Measurements from ENCODE around the gene ABLIM3. TPM values are rescaled to one million over a fixed set of nuclear protein-coding genes. Genes with fewer than 3 reads are reported as not detected.

ABLIM3 gene
- total and polyA plus RNA-seq, 5 donors, result 81.3 to 185 (median 159) TPM

DNA sequence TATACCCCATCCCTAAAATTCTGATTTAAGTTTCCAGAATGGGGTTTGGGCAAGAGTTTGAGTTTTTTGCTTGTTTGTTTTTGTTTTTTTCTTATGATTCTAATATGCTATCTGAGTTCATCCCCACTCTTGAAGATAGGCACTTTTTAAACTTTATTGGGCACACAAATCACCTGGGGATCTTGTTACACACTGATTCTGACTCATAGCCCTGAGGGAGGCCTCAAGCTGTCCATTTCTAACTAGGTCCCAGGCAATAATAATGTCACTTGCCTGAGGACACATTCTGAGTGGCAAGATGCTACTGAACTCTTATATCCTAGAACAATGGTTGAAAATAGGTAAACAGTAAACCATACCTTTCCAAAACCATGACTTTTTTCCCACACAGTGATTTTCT is 22.8 kb upstream of the ABLIM3 start:
- Histone ChIP-seq H3K4me1 (ENCODE audit: control insufficient read depth, insufficient read depth, low read length) (no peaks in the 10 kb centered on the region), H3K27ac (ENCODE audit: low read length) (no peak overlapping the region), H3K27me3 (ENCODE audit: control insufficient read depth, insufficient read depth) (no peaks in the 10 kb centered on the region), H3K9me3 (ENCODE audit: control insufficient read depth, low read length) (no peaks in the 10 kb centered on the region), H3K4me3 (ENCODE audit: low read length) (no peak overlapping the region)
- DNase-seq, result no peak
- no peak for ATAC-seq
- intact Hi-C loops (cut with DNase I), result loop anchor here in 3 of 4 donors (5.0 to 10.0 kb wide), 3 partner anchors 84 to 381 kb away; partner anchors contain the start of gene ADRB2 (in 1 of the 3)

DNA sequence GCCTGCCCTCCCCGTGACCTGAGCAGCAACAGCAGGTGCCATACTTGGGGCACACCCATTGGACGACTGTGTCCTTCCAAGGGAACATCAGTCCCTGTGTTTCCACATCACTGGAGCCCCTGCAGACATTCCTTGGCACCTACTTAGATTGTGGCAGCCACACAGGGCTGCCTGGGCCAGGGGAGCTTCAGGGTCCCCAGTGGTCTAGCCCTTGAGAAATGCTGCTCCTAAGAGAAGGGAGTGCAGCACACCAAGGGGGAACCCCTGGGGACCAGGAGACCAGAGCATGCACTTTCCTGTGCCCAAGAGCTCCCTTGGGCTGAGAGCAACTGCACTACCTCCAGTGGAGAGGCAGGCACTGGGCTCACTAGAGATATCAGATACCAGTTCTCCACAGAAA is 20.1 kb upstream of the ABLIM3 start:
- Histone ChIP-seq H3K9me3 (ENCODE audit: control insufficient read depth, low read length) (no peaks in the 10 kb centered on the region), H3K4me3 (ENCODE audit: low read length) (no peak overlapping the region), H3K4me1 (ENCODE audit: control insufficient read depth, insufficient read depth, low read length) (no peaks in the 10 kb centered on the region), H3K27me3 (ENCODE audit: control insufficient read depth, insufficient read depth) (no peaks in the 10 kb centered on the region), H3K27ac (ENCODE audit: low read length) (no peak overlapping the region)
- 66% methylated on average over 2 of the region's 2 CpGs for WGBS
- intact Hi-C loops (cut with DNase I), result loop anchor here in 1 of 4 donors (5.0 kb wide), 1 partner anchor 294 kb away; the partner anchor contains the start of gene ADRB2
- no peak for DNase-seq
- peak in 1 of 2 donors; percentile 37 for ATAC-seq

DNA sequence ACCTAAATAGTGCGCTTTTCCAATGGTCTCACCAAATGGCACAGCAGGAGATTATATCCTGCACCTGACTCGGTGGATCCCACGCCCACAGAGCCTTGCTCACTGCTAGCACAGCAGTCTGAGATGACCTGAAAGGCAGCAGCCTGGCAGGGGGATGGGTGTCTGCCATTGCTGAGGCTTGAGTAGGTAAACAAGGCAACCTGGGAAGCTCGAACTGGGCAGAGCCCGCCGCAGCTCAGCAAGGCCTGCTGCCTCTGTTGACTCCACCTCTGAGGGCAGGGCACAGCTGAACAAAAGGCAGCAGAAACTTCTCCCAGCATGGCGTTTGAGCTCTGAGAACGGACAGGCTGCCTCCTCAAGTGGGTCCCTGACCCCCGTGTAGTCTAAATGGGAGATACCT is 18.1 kb upstream of the ABLIM3 start:
- 72% methylated on average over 9 of the region's 9 CpGs for WGBS
- peaks cover 4% of the 10 kb centered on the region for H3K4me1 ChIP-seq (ENCODE audit: control insufficient read depth, insufficient read depth, low read length)
- no peaks in the 10 kb centered on the region for H3K27me3 ChIP-seq (ENCODE audit: control insufficient read depth, insufficient read depth)
- intact Hi-C loops (cut with DNase I), result loop anchor here in 1 of 4 donors (5.0 kb wide), 1 partner anchor 296 kb away; the partner anchor contains the start of gene ADRB2
- H3K9me3 ChIP-seq (ENCODE audit: control insufficient read depth, low read length), result no peaks in the 10 kb centered on the region
- DNase-seq (no peak), ATAC-seq (no peak)
- H3K27ac ChIP-seq (ENCODE audit: low read length), result no peak overlapping the region
- H3K4me3 ChIP-seq (ENCODE audit: low read length), result no peak overlapping the region

DNA sequence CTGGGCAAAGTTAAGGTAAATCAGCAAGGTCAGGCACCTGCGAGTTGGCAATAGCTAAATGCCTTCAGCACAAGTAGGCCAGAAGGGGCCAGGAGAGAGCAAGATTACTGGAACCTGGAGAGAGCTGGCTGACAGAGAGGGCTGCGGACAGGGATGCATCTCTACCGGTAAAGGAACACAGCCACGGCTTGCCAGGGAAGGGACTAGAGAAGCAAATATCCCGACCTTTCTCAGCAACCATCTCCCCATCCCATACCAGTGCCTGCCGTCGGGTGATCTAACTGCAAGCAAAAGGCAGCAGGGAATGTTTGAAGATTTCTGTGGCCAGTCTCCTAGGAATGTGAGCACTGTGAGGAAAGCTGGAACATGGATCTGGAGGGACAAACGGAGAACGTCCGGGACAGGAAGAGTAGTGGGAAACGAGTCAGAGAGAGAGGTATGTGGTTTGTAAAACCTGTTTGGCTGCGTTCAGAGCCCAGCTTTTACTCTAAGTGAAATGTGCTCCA is 15.9 kb upstream of the ABLIM3 start:
- intact Hi-C loops (cut with DNase I), result no loop called here
- ATAC-seq, result no peak
- peaks cover 4% of the 10 kb centered on the region for H3K4me1 ChIP-seq (ENCODE audit: control insufficient read depth, insufficient read depth, low read length)
- 34% methylated on average over 12 of the region's 12 CpGs for WGBS
- no peak for DNase-seq
- no peaks in the 10 kb centered on the region for H3K27me3 ChIP-seq (ENCODE audit: control insufficient read depth, insufficient read depth)
- H3K27ac ChIP-seq (ENCODE audit: low read length), result no peak overlapping the region
- no peaks in the 10 kb centered on the region for H3K9me3 ChIP-seq (ENCODE audit: control insufficient read depth, low read length)
- no peak overlapping the region for H3K4me3 ChIP-seq (ENCODE audit: low read length)

DNA sequence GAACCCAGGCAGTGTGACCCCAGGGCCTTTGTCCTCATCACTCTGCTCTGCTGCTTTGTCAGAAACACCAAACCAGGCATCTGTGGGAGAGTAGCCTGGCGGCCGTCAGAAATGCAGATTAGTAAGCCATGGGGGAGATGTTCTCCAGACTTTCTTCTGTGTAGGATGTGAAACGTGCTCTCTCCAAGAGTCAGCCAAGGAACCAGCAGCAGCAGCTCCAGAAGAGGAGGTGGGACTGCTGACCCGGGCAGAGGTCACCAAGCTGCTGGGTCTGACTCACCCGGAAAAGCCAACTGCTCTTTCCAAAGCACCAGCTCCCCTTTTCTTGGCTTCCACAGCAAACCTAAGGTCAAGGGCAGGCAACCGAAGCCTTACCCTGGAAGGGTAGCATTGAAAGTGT is 14.4 kb upstream of the ABLIM3 start:
- DNase-seq (no peak), ATAC-seq (peak in 1 of 2 donors; percentile 15)
- Histone ChIP-seq H3K4me1 (ENCODE audit: control insufficient read depth, insufficient read depth, low read length) (peaks cover 4% of the 10 kb centered on the region), H3K27ac (ENCODE audit: low read length) (no peak overlapping the region), H3K9me3 (ENCODE audit: control insufficient read depth, low read length) (no peaks in the 10 kb centered on the region), H3K27me3 (ENCODE audit: control insufficient read depth, insufficient read depth) (no peaks in the 10 kb centered on the region), H3K4me3 (ENCODE audit: low read length) (no peak overlapping the region)
- WGBS, result 51% methylated on average over 6 of the region's 6 CpGs
- intact Hi-C loops (cut with DNase I), result no loop called here

DNA sequence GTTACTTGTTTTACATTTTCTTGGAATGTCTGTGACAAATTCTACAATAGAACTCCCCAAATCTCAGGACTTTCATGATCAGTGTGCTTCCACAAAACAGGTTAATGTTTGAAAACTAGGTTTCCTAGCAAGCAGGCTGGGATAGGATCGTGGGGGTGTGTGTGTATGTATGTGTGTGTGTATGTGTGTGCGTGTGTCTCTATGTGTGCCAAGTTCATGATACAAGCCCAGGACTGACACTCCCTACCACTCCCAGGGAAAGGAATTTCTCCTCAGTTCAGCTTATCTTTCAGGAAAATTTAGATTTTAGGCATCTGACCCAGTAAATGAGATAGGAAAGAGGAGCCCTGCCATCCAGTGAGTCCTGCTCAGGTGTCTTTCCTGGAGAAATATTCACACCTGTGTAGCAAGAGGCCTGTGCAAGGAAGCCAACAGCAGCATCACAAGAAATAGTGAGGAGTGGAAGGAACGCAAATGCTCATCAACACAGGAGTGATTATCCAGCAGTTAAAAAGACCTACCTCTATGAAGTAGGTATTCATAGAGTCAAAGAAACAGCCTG is 13.8 kb upstream of the ABLIM3 start:
- 59% methylated on average over 3 of the region's 3 CpGs for WGBS
- intact Hi-C loops (cut with DNase I), result no loop called here
- Histone ChIP-seq H3K27me3 (ENCODE audit: control insufficient read depth, insufficient read depth) (no peaks in the 10 kb centered on the region), H3K4me3 (ENCODE audit: low read length) (no peak overlapping the region), H3K4me1 (ENCODE audit: control insufficient read depth, insufficient read depth, low read length) (peaks cover 4% of the 10 kb centered on the region), H3K27ac (ENCODE audit: low read length) (no peak overlapping the region), H3K9me3 (ENCODE audit: control insufficient read depth, low read length) (no peaks in the 10 kb centered on the region)
- DNase-seq (no peak), ATAC-seq (no peak)

DNA sequence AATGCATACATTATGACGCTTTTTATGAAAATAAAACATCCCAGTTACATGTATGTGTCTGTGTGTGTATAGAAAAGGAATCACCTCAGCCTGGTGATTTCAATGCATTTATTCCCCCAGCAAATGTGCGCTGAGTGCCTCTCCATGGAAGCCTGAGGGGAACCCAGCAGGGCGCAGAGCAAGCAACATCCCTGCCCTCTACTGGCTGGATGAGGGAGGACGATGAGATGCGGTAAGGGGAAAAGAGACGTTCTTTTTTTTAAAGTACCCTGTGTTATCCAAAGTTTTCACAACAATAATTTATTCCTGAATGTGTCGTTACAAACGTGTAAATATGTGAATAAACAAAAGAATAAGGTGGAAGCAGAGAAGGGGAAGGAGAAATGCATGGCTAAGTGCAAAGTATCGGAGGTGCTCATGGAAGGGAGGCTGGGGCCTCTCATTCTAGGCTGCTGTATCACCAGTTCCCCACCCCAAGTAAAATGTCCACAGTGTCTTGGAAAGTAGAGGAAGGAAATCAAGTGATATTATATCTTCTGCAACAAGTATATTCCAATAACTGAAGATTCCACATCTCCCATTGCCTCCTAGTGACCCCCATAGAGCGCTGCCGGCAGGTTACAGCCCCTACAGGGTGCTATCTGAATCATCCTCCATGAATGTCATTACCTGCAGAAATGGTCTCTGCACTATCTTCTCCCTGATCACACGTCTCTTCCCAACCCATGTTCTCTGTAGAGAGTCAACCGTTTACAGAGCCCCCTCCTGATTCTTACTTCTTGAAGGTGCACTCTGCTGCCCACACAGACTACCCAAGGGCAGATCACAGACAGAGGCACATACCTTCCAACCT is 13.0 kb upstream of the ABLIM3 start:
- ATAC-seq (peak; percentile 42 to 61), DNase-seq (peak; percentile 37 to 61 (median 60))
- H3K4me1 ChIP-seq (ENCODE audit: control insufficient read depth, insufficient read depth, low read length), result peaks cover 4% of the 10 kb centered on the region
- intact Hi-C loops (cut with DNase I), result no loop called here
- WGBS, result 46% methylated on average over 13 of the region's 13 CpGs
- H3K27me3 ChIP-seq (ENCODE audit: control insufficient read depth, insufficient read depth), result no peaks in the 10 kb centered on the region
- peak overlapping the region; percentile 36 for H3K27ac ChIP-seq (ENCODE audit: low read length)
- H3K4me3 ChIP-seq (ENCODE audit: low read length), result no peak overlapping the region
- H3K9me3 ChIP-seq (ENCODE audit: control insufficient read depth, low read length), result no peaks in the 10 kb centered on the region

DNA sequence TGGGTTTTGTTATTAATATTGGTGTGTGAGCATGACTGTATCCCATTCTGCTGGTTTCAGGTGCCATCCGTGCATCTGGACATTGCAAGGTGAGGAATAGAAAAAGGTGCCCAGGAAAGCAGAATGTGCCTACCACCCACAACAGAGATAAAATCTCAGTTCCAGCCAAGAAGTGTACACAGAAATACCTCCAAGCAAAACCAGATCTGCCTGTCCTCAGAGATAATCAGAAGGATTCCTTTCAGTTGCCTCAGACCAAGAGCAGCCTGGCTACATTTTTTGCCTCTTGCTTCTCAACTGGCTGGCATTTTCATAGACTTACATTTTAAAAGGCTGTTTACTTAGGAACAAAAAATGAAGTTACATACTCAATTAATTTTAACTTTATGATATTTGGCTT is 12.1 kb upstream of the ABLIM3 start:
- intact Hi-C loops (cut with DNase I), result no loop called here
- WGBS, result 68% methylated on average over 1 of the region's 1 CpG
- Histone ChIP-seq H3K27ac (ENCODE audit: low read length) (peak overlapping the region; percentile 16), H3K9me3 (ENCODE audit: control insufficient read depth, low read length) (no peaks in the 10 kb centered on the region), H3K4me3 (ENCODE audit: low read length) (no peak overlapping the region), H3K27me3 (ENCODE audit: control insufficient read depth, insufficient read depth) (no peaks in the 10 kb centered on the region), H3K4me1 (ENCODE audit: control insufficient read depth, insufficient read depth, low read length) (peaks cover 10% of the 10 kb centered on the region)
- DNase-seq (no peak), ATAC-seq (no peak)

DNA sequence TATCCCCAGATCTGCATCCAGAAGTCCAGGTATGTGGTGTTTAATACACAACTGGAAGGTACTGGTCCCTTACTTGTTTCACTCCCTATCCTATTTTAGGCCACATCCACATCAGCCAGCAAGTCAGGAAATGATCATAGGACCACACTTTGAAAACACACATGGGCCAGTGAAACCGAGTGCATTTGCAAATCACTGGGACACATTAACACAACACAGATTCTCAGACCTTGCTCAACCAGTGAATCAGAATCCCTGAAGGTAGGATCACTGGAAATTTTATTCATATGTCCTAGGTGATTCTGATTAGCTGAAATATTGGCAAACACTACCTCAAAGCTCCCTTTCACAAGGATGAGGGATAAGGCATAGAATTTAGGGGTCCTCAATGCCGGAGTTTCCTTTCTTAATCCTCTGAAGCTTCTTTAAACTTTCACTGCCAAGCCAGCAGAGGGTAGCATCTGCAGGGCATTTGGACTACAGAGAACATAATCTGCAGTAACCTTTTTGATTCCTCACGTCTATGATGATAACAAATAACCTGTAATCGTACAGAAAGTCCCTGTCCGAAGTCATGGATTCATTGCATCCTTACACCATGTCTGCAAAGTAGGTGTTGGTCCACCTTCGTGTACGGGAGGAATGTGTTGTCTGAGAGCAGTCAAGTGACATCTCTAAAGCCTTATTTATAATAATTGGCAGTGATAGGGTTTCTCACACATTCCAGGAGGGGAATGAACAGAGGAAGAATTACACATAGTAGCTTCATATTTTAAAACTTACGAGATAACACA is 11.0 kb upstream of the ABLIM3 start:
- Histone ChIP-seq H3K4me1 (ENCODE audit: control insufficient read depth, insufficient read depth, low read length) (peaks cover 13% of the 10 kb centered on the region), H3K27me3 (ENCODE audit: control insufficient read depth, insufficient read depth) (no peaks in the 10 kb centered on the region), H3K4me3 (ENCODE audit: low read length) (no peak overlapping the region), H3K27ac (ENCODE audit: low read length) (peak overlapping the region; percentile 77), H3K9me3 (ENCODE audit: control insufficient read depth, low read length) (no peaks in the 10 kb centered on the region)
- WGBS, result 26% methylated on average over 8 of the region's 8 CpGs
- intact Hi-C loops (cut with DNase I), result no loop called here
- no peak for DNase-seq
- peak; percentile 21 to 34 for ATAC-seq

DNA sequence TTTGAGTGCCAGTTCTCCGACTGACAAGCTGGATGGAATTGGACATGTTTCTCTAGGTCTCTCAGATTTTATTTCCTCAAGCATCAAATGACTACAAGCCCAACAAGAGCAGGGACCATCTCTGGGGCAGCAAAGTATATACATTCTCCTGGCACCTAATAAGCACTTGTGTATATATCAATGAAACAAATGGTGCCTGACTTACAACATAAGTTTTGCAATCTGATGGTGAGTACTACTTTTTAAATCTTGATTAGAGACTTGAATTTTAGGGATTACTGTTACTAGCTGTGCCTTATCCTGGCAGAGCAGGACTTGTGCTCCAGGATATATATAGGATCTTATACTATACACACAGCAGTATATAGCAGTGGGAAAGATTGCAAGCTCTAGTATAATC is 8.8 kb upstream of the ABLIM3 start:
- no peaks in the 10 kb centered on the region for H3K9me3 ChIP-seq (ENCODE audit: control insufficient read depth, low read length)
- no peak overlapping the region for H3K27ac ChIP-seq (ENCODE audit: low read length)
- ATAC-seq, result no peak
- intact Hi-C loops (cut with DNase I), result no loop called here
- H3K4me1 ChIP-seq (ENCODE audit: control insufficient read depth, insufficient read depth, low read length), result peaks cover 11% of the 10 kb centered on the region
- 88% methylated on average over 1 of the region's 1 CpG for WGBS
- H3K27me3 ChIP-seq (ENCODE audit: control insufficient read depth, insufficient read depth), result no peaks in the 10 kb centered on the region
- H3K4me3 ChIP-seq (ENCODE audit: low read length), result no peak overlapping the region
- no peak for DNase-seq

Measured in right cardiac atrium (tissue), 5 donors.